HUES48 (cell line): ENCODE results near the gene HLCS.

Experiments used
- H3K27ac ChIP-seq: one replicate; pipeline ENCODE4 v1.7.0; 2013; ENCODE audit warnings: low read depth, low read length, inconsistent platforms
- H3K27me3 ChIP-seq: 2 replicates; pipeline ENCODE4 v1.6.1; 2013; ENCODE audit warnings: mild to moderate bottlenecking, low read length; ENCODE audit not compliant: control insufficient read depth, insufficient read depth
- H3K36me3 ChIP-seq: 2 replicates; pipeline ENCODE4 v1.6.1; 2013; ENCODE audit warnings: low read length; ENCODE audit not compliant: control insufficient read depth, insufficient read depth
- H3K4me1 ChIP-seq: 2 replicates; pipeline ENCODE4 v1.6.1; 2013; ENCODE audit warnings: mild to moderate bottlenecking, low read length; ENCODE audit not compliant: control insufficient read depth, insufficient read depth
- H3K4me3 ChIP-seq: 2 replicates; pipeline ENCODE4 v1.5.1; 2013; ENCODE audit warnings: mild to moderate bottlenecking, low read depth, low read length
- H3K9ac ChIP-seq: 2 replicates; pipeline ENCODE4 v1.6.1; 2013; ENCODE audit warnings: mild to moderate bottlenecking, low read depth, low read length, moderate library complexity
- H3K9me3 ChIP-seq: 2 replicates; pipeline ENCODE4 v1.6.1; 2013; ENCODE audit warnings: low read length; ENCODE audit not compliant: control insufficient read depth, insufficient read depth

Gene HLCS

DNA sequence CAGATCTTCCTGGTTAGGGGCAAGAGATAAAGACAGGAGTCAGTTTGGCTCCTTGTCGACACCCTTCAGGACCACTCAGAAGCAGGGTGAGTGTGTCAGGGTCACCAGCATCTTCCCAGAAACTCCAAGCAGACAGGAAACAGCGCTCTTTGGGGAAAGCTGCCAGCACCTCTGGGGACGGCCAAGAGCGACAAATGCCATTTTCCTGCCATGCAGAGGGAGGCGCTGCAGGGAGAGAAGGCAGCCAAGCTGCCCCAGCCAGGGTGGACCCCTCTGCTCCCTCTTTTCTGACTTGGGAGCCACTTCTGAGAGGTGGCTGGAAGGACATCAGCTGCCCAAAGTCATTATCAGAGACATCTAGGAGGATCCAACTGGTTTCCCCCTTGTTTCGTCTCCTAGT, 238.6 kb downstream of the HLCS start:
- H3K27me3 ChIP-seq: no peaks in the 10 kb centered on the region
- no peaks in the 10 kb centered on the region for H3K36me3 ChIP-seq
- H3K4me1 ChIP-seq: no peaks in the 10 kb centered on the region
- H3K4me3 ChIP-seq: no peak overlapping the region
- no peak overlapping the region for H3K9ac ChIP-seq
- H3K9me3 ChIP-seq: no peaks in the 10 kb centered on the region
- H3K27ac ChIP-seq: no peak overlapping the region

DNA sequence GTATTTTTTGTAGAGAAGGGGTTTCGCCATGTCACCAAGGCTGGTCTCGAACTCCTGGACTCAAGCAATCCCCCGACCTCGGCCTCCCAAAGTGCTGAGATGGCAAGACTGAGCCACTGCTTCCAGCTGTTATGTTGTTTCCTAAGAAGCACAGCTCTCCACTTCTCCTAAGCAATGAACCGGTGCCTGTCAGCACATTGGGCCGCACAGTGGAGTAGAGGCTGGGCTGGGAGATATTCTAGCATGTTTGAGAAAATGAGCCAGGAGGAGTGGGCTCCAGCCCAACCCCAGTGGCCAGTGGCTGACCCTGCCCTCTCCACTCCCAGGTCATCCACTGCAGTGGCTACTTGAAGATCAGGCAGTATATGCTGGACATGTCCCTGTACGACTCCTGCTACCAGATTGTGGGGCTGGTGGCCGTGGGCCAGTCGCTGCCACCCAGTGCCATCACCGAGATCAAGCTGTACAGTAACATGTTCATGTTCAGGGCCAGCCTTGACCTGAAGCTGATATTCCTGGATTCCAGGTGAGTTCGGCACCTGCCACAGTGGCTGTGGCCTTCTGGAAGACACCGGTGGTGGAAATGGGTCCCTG, 240.6 kb downstream of the HLCS start:
- Histone ChIP-seq H3K9me3 (no peaks in the 10 kb centered on the region), H3K9ac (no peak overlapping the region), H3K27ac (no peak overlapping the region), H3K4me3 (no peak overlapping the region), H3K27me3 (no peaks in the 10 kb centered on the region), H3K36me3 (no peaks in the 10 kb centered on the region), H3K4me1 (no peaks in the 10 kb centered on the region)

DNA sequence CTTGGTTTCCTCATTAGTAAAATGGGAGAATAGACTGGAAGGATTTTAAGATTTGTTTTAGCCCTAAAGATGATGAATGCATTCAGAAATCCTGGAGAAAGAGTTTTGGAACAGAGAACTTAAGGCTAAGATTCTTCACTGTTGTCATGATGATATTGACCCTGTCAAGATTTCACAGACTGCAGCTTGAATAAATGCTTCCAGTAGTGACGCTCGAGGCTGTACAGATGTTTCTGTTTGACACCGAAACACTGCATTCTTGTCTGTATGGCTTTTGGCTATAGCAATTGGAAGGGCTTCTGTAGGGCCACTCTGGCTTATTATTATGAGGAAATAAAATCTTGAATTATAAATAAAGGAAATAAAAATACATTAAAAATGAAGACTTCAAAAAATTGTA, 241.8 kb downstream of the HLCS start:
- Histone ChIP-seq H3K9ac (no peak overlapping the region), H3K4me3 (no peak overlapping the region), H3K36me3 (no peaks in the 10 kb centered on the region), H3K4me1 (no peaks in the 10 kb centered on the region), H3K27me3 (no peaks in the 10 kb centered on the region), H3K9me3 (no peaks in the 10 kb centered on the region), H3K27ac (no peak overlapping the region)

DNA sequence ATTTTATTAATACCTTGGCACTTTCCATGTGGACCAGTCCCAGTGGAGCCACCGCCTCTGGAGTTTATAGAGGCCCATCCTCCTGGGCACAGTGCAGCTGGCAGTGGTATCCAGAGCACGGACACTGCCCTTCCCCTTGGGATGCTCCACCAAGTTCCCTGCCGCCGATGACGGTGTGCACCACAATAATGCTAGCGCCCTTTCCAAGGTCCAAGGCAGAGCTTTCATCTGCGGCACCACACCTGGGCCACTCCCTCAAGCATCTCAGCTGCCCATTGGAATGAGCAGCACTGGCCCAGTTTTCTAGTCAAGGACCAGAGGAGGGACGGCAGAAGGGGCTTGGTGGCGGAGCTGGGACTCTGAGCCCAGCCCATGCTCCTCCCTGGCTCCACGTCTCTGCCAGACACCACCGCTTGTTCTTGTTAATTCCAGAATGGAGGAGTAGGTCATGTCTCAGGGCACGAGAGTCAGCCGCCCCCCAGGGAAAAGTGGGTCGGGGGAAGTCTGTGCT, 243.0 kb downstream of the HLCS start:
- no peak overlapping the region for H3K9ac ChIP-seq
- no peaks in the 10 kb centered on the region for H3K36me3 ChIP-seq
- H3K27ac ChIP-seq: no peak overlapping the region
- H3K4me3 ChIP-seq: no peak overlapping the region
- H3K9me3 ChIP-seq: no peaks in the 10 kb centered on the region
- peaks cover 2% of the 10 kb centered on the region for H3K4me1 ChIP-seq
- no peaks in the 10 kb centered on the region for H3K27me3 ChIP-seq

DNA sequence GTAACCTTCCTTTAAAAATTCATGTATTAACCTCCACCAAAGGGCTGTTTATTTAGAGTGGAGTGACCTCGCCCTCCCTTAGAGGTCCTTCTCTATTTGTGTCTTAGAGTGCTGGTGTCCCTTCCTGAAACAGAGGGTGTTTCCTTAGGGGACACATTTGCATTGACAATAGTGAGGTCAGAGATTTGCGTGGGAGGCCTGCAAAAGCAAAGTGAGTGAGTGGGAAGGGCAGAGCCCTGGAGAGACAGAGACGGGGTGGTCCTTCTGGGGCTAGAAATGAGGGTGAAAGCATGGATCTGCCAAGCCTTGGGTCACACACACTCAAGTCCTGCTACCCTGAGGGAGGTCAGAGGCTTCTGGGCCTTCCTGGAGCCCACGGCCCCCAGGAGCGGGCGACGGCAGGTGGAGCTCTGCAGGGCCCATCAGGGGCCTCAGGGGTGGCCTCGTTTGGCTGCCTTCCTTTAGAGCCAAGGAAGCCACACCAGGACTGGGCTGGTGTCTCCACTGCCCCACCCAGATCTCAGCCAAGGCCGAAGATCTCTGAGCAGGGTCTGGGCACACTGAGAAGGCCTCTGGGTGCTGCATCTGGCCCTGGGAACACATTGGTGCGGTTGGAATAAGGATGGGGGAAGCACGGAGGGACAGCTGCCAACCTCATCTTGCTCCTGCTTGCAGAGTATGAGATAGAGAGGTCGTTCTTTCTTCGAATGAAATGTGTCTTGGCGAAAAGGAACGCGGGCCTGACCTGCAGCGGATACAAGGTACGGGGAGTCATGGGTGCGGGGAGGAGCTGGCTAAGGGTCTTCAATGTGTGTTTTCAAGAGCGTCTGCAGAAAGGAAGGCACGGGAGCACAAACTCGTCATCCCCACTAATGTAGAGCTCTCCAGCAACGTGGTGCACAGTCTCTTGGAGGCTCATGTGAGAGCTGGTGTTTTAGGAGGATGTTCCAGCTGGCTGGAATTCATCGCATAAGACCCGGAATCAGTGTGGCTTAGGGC, 243.8 kb downstream of the HLCS start:
- Histone ChIP-seq H3K4me1 (peaks cover 10% of the 10 kb centered on the region), H3K27ac (no peak overlapping the region), H3K9ac (no peak overlapping the region), H3K9me3 (no peaks in the 10 kb centered on the region), H3K36me3 (no peaks in the 10 kb centered on the region), H3K4me3 (no peak overlapping the region), H3K27me3 (no peaks in the 10 kb centered on the region)

DNA sequence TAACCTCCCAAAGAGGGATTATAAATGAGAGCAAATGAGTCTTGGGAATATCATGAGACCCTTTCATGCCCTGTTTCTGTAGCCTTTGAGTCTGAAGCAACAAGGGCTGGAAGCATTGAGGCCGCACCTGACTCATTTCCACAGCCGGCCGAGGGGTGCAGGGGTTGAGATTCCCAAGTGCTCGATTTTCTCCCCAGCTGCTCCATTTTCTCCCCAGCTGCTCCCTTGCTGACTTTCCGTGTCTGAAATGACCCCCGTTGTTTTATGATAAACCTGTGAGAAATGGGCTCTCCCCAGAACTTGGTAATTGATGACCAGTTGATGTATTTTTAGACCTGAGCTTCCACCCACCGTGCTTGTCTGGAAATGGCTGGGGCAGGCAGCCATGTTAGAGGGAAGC, 244.7 kb downstream of the HLCS start:
- Histone ChIP-seq H3K27ac (no peak overlapping the region), H3K4me1 (peaks cover 10% of the 10 kb centered on the region), H3K9me3 (no peaks in the 10 kb centered on the region), H3K36me3 (no peaks in the 10 kb centered on the region), H3K27me3 (no peaks in the 10 kb centered on the region), H3K4me3 (no peak overlapping the region), H3K9ac (no peak overlapping the region)

DNA sequence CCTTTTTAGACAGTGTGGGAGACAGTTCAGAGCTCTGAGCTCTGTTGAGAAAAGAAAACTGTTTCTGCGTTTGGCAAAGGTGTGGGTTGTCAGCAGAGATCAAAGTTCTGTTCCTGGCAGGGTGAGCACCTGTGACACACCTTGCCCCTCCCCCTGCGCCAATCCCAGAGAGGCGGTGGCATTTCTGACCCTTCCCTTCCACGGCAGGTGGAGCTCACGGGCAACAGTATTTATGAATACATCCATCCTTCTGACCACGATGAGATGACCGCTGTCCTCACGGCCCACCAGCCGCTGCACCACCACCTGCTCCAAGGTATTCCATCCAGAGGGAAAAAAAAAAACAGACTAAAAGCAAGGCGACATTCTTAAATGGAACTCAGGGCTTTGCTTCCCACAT, 246.9 kb downstream of the HLCS start:
- H3K4me3 ChIP-seq: no peak overlapping the region
- H3K27me3 ChIP-seq: peaks cover 16% of the 10 kb centered on the region
- H3K9ac ChIP-seq: no peak overlapping the region
- no peak overlapping the region for H3K27ac ChIP-seq
- no peaks in the 10 kb centered on the region for H3K36me3 ChIP-seq
- H3K9me3 ChIP-seq: no peaks in the 10 kb centered on the region
- peaks cover 10% of the 10 kb centered on the region for H3K4me1 ChIP-seq

DNA sequence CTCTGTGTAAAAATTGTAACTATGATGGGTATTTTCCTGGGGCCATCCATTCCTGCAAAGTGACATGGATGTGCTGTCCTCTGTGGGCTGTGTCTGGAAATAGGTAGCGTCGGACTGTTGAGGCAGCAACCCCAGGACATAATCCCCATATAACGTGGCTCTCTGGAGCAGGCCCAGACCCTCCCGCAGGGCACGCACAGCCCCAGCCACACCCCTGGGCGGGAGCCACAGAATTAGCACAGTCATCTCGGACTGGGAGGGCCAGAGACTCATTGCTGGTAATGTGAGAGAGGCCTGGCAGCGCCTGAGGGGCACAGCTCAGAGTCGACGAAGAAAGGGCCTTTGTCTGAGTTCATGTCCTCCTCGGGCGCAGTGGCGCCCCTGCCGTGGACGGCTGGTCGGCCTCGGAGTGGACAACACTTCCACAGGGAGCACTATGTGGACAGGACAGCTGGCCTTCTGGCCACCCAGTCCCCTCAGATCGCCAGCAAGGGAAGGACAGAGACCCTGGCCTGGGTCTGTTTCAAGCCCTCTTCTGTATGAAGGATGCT, 247.4 kb downstream of the HLCS start:
- H3K27ac ChIP-seq: no peak overlapping the region

DNA sequence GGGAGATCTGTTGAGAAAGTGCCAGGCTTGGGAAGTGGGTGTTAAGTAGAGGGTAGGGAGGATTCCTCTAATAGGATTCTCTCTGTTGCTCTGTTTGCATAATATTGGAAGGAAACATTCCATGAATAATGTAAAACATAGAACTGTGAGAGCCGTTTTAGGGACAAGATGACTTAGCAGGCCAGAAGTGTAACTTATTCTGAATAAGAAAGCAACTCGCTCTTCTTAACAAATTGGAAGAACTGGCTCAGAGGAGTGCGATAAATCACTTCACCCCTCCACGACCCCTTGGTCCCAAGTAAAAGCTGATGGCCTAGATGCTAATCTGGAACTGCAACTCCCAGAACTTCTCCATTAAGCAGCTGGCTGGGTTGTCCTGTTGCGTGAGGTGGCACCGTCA, 248.5 kb downstream of the HLCS start:
- Histone ChIP-seq H3K36me3 (no peaks in the 10 kb centered on the region), H3K9ac (no peak overlapping the region), H3K9me3 (no peaks in the 10 kb centered on the region), H3K27me3 (peaks cover 33% of the 10 kb centered on the region), H3K4me1 (peaks cover 10% of the 10 kb centered on the region), H3K27ac (no peak overlapping the region), H3K4me3 (no peak overlapping the region)

More for the DNA sequence above, 247.4 kb downstream of the HLCS start:
- Histone ChIP-seq H3K9ac (no peak overlapping the region), H3K27me3 (peaks cover 22% of the 10 kb centered on the region), H3K36me3 (no peaks in the 10 kb centered on the region), H3K4me1 (peaks cover 10% of the 10 kb centered on the region), H3K9me3 (no peaks in the 10 kb centered on the region), H3K4me3 (no peak overlapping the region)

DNA sequence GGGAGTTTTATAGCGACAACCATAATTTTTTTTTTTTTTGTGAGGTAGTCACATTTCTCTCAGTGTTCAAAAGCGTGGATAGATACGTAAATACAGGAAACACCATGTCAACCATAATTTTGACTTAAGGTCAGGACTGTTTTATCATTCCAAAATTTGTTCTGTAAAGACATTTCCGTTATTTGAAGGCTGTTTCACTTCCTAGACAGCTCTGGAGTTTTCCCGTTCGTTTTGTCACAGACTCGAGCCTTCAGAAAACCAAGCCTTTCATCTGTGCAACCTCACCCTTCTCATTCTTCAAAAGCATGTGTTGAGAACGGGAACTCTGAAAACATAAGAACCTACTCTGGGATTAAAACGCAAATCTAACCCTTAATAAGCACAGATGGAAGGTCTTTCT, 249.6 kb downstream of the HLCS start:
- Histone ChIP-seq H3K4me1 (peaks cover 10% of the 10 kb centered on the region), H3K9me3 (no peaks in the 10 kb centered on the region), H3K27ac (no peak overlapping the region), H3K4me3 (no peak overlapping the region), H3K36me3 (no peaks in the 10 kb centered on the region), H3K27me3 (peaks cover 44% of the 10 kb centered on the region), H3K9ac (no peak overlapping the region)

DNA sequence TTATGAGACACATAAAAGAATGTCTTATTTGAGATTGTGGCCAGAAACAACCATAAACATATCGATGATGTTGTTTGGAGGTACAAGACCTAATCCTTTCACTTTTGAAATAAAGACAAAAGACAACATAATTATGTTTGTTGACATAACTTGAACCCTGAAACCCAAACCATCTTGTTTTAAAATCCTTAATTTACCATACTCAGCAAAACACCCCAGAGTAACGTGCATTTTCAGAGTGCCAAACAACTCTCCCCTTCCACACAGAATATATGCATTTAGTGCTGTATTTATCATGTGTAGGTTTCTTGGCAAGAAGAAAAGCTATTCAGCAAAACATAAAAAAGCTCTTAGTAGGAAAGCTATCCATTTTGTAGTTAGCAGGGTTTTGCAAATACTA, 250.1 kb downstream of the HLCS start:
- Histone ChIP-seq H3K36me3 (no peaks in the 10 kb centered on the region), H3K27me3 (peaks cover 49% of the 10 kb centered on the region)

More for the DNA sequence above, 250.1 kb downstream of the HLCS start:
- H3K4me1 ChIP-seq: peaks cover 12% of the 10 kb centered on the region
- no peak overlapping the region for H3K27ac ChIP-seq
- no peak overlapping the region for H3K9ac ChIP-seq
- no peaks in the 10 kb centered on the region for H3K9me3 ChIP-seq
- H3K4me3 ChIP-seq: no peak overlapping the region
